Measurements from ENCODE around the gene SARNP.

Gene SARNP

DNA sequence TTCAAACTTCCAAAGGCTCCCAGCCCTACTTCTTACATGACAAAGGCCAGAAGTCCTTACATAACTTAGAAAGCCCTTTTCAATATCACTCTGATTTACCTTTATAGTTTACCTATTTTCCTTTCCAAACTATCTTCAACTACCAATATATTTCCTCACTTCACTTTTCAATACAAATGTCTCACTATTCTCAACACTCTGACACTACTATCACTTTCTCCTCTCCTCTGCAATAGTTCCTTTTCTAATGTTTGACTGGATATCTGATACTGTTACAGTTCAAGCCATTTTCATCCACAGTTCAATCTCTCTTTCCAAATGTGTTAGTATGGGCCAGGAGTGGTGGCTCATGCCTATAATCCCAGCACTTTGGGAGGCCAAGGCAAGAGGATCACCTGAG, 3.3 kb downstream of the SARNP start:
- TF ChIP-seq, protein P1, sequence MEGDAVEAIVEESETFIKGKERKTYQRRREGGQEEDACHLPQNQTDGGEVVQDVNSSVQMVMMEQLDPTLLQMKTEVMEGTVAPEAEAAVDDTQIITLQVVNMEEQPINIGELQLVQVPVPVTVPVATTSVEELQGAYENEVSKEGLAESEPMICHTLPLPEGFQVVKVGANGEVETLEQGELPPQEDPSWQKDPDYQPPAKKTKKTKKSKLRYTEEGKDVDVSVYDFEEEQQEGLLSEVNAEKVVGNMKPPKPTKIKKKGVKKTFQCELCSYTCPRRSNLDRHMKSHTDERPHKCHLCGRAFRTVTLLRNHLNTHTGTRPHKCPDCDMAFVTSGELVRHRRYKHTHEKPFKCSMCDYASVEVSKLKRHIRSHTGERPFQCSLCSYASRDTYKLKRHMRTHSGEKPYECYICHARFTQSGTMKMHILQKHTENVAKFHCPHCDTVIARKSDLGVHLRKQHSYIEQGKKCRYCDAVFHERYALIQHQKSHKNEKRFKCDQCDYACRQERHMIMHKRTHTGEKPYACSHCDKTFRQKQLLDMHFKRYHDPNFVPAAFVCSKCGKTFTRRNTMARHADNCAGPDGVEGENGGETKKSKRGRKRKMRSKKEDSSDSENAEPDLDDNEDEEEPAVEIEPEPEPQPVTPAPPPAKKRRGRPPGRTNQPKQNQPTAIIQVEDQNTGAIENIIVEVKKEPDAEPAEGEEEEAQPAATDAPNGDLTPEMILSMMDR (IDR thresholded peaks at IDR 0.05; ENCODE audit: extremely low read depth, missing control alignments) = no peak
- DNase-seq (ENCODE audit: low spot score) = no peak

DNA sequence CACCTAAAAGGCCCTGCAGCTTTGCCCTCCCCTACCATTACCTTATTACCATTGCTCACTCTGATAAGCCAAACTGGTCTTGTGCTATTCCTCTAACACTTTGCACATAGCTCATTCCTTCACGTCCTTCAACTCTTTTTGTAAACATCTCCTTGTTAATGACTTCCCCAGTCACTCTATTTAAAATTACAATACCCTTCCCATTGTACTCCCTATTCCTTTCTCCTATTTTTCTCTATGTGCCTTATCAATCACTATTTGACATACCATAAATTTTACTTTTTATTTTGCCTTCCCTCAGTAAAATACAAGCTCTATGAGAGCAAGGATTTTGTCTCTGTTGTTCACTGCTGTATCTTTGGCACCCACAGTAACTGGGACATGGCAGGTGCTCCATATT, 5.4 kb downstream of the SARNP start:
- DNase-seq (ENCODE audit: low spot score) = no peak
- TF ChIP-seq, protein P1 (IDR thresholded peaks at IDR 0.05; ENCODE audit: extremely low read depth, missing control alignments) = no peak

DNA sequence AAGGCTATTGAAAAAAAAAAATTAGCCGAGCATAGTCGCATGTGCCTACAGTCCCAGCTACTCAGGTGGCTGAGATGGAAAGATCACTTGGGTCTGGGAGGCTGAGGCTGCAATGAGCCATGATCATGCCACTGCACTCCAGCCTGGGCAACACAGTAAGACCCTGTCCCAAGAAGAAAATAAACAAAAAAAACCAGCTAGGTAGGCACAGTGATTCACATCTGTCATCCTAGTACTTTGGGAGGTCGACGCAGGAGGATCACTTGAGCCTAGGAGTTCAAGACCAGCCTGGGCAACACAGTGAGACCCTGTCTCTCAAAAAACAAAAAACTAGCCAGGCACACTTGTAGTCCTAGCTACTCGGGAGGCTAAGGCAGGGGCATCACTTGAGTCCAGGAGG, 8.2 kb downstream of the SARNP start:
- DNase-seq (ENCODE audit: low spot score) = no peak

DNA sequence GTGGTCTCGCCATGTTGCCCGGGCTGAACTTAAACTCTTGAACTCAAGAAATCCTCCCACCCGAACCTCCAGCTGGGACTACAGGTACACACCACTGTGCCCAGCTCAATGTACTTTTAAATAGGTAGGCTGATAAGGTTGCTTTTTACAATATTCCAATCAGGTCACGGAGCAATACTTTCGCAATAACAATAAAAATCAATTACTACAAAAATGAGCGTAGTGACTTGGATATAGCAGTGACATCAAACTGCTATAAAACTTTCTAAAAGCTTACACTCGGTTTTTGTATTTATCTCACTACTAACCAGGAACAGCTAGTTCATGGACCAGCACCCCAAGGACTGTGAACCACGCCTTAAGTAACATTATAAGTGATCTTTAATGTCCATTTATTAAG, 10.5 kb downstream of the SARNP start:
- no peak for DNase-seq (ENCODE audit: low spot score)
- TF ChIP-seq, protein P1 (IDR thresholded peaks at IDR 0.05; ENCODE audit: extremely low read depth, missing control alignments) = no peak

More for the DNA sequence above, 8.2 kb downstream of the SARNP start:
- TF ChIP-seq, protein P1 (IDR thresholded peaks at IDR 0.05; ENCODE audit: extremely low read depth, missing control alignments) = no peak

DNA sequence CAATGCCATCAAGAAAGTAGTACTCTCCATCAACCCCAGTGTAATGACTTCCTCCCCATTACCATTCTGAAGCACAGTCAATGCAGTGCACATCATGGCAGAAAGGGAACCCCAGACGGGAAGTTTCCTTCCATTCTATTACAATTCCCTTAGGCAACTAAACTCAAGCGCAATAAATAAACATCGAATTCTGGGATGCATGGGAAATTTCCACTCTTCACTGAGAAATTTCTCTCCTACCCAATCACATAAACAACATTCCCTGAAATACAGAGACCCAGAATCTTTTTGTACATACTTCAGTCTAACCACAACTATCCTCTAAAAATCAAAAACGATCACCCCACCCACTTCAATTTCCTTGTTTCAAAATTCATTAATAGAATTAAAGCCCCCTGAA, 20.0 kb downstream of the SARNP start:
- TF ChIP-seq, protein P1 (IDR thresholded peaks at IDR 0.05; ENCODE audit: extremely low read depth, missing control alignments) = no peak
- no peak for DNase-seq (ENCODE audit: low spot score)

DNA sequence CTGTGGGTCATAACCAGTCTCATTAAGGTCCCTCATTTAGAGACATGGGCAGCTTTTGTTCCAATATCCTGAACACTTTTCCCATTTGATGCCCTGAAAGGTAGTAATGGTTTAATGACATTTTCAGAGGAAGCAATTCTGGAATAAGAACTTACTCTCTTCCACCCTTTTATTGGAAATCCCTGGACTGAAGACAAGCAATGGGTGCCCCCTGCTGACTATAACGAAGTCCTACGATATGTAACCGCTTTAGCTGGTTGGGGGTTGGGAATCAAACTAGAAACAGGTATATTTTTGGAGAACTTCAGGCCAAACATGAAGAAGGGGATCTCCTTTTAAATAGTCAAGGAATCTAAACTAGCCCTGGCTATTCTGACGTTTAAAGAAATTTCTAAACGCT, 20.5 kb downstream of the SARNP start:
- DNase-seq (ENCODE audit: low spot score) = peak; percentile 12
- TF ChIP-seq, protein P1 (IDR thresholded peaks at IDR 0.05; ENCODE audit: extremely low read depth, missing control alignments) = no peak

DNA sequence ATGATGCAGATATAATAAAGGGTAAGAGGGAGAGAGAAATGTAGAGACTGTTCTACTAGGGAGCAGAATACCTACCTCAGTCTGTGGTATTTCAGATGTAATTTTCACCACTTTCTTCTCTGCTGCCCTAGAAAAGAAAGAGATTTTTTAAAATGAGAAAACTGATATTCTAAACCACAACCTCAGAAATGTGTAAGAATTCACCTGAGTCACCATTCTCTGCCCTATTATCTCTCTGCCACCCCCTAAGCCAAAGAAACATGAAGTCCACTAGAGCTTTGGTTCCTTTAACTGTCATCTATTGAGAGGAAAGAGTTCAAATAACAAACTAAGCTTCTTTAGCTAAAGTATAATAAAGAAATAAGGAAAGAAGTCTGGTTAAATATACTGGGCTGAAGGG, 21.6 kb downstream of the SARNP start:
- no peak for DNase-seq (ENCODE audit: low spot score)
- TF ChIP-seq, protein P1 (IDR thresholded peaks at IDR 0.05; ENCODE audit: extremely low read depth, missing control alignments) = no peak
